HK-2 (cell line): Measurements from ENCODE around the gene BSN.
A peak's percentile ranks its signal among the peaks of the same experiment; 100 is the strongest.

Experiments
- DNase-seq: peaks from one replicate; pipeline ENCODE4 v3.0.0-alpha.2; 2018; ENCODE audit not compliant: unreplicated experiment

BSN gene

DNA sequence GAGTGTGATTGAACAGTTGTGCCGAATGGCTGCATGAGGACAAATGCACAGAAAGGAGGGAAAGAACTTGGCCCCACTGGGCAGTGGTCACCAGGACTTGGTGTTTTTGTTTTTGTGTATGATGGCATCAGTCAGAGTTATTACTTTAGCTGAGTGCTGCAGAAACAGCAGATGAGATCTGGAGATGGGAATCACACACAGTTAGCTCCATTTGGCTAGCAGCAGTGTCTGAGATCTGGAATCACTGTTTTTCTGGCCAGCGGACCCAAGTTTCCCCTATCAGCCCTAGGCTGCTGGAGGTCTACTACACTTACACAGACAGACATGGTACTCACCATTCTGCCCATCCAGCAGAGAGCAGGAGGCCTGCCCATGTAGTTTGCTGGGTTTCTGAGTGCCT lies 74.0 kb downstream of the BSN start:
- no peak for DNase-seq

DNA sequence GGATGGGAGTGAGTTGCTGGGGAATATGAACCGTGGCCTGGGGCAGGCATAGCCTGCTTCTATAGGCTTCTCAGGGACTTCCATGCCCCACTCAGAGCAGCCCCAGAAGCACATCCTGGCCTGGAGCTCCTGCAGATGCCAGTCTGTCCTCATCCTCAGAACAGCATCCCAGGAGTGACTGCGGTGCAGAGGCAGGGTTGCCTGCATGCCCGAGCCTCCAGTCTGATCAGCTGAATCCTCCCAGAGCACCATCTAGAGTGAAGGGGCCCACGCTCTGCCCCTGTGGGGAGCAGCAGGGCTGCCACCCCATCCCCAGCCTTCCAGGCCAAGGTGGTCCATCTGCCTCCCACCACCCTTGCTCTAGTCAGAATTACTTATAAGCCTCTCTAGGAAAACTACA lies 75.2 kb downstream of the BSN start:
- no peak for DNase-seq

DNA sequence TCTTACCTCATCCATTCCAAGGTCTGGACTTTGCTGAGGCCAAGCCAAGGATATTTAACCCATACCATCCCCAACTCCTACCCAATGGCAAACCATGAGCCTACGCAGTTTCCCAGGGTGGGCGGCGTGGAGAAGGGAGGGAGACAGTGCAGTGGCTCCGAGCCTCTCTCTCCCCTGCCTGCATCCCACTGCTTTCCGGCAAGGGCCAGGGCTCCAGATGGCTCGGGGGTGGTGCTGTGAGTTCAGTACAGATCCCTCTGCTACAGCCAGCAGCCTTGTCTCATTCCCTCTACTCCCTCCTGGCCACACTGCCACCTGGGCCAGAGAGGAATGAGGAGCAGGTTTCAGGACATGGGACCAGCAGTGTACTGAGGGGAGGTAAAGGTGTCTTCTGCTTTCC lies 75.6 kb downstream of the BSN start:
- DNase-seq, result no peak

DNA sequence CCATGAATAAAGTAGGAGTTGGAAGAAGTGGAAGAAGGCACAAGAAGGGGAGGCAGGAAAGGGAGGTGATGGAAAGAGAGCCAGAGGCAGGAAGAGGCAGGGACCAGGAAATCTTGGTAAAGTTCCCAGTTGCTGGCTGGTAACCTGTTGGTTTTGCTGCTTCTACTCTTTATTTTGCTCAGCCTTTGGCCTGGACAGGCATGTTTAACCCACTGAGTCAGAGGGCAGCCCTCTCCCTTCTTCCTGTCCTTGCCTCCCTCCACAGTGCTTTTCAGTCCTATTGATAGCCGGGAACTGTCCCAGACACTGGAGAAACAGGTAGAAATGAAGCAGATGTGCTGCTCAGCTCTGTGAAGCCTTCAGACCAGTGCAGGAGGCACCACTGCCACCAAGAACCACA lies 76.5 kb downstream of the BSN start:
- DNase-seq, result no peak

DNA sequence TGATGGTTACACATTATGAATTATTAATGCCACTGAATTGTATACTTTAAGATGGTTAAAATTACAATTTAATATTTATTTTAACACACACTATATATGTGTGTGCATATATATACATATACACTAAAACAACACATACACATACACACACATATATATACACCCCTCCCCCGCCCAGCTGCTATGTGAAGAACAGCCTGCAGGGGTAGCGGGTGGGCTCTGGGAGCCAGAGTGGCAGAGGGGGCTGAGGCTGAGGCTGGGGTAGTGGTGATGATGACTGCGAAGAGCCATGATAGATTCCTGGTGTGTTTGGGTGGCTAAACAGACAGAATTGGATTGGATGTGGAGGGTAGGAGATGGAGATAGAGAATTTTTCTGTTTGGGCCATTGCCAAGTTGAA lies 80.5 kb downstream of the BSN start:
- no peak for DNase-seq

DNA sequence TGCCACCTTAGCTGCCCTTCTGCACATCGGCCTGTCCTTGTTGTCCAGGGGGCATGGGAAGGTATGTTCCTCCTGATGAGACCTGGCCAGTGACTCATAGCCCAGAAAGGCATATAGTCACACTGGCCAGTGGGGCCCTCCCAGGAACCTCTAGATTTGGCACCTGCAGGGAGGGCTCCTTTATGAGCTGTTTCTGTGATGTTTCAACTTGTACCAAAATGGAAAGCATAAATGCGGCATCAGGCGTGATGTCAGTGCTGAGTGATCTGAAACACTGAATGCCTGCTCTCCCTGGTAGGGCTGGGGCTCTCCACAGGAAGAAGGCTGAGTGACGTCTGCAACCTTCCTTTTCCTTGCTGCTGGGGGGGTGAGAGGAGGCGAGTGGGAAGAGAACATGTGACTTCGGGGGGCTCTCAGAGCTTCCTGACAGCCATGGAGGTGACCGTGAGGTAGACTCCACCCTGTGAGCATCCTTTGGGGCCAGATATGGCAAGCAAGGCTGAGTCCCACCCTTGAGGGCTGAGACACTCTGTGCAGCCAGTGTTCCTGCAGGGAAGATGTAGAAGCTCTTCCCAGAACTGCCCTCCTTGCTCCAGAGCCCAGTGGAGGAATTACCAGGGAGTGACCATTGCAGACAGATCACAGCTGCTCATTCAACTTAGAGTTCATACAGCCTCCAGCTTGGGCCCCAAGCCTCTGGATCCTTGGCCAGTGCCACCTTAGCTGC lies 82.8 kb downstream of the BSN start:
- no peak for DNase-seq

DNA sequence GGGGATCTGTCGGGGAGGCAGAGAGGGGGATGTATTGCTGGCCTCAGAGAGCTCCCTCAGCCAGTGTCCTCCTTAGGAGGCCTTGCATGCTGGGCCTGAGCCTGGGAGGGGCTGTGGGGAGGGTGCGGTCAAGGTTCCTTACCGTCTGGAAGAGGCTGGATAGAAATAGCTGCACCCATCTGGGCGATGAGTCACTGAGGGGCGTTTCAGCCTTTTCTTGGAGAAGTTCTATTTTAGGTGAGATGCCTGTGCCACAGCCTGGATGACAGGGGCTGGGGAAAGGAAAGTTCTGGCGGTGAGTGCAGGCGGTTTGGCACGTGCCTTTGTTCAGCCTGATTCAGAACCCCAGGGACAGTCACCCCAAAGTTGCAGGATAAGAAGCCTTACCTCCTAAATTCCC lies 84.2 kb downstream of the BSN start:
- DNase-seq, result peak; percentile 54

DNA sequence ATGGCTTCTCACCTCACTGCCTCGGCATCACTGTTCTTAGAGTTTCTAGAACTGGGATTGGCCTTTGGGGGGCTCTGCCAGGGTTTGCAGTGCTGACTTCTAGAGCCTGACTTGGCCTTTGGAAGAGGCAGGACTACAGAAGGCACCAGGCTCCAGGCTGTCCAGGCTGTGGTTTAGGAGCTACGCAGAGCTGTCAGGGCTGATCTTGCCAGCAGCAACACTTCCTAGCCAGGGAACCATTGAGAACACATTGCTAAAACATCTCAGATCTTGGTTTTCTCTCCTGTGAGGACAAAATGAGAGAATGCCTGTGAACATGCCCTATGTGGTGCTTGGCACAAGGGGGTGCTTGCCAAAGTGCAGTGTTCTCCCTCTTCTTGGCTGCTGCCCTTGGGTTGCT lies 85.3 kb downstream of the BSN start:
- DNase-seq, result no peak

DNA sequence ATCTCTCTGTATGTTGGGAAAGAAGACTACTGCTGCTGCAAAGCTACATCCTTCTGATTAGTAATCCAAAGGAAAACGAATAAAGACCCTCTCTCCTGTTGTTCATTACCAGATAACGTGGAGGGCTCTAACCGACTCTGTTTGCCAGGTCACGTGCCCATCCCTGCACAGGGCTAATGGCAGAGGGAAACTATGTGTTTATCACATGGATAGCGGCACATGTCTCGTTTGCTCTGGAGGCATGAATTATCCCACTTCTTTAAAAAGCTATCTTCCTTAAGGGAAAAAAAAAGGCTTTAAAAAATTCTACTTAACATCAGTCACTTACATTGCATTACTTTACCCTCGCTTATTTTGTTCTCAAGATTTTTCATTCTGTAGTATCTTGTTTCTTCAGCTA lies 87.0 kb downstream of the BSN start:
- no peak for DNase-seq

DNA sequence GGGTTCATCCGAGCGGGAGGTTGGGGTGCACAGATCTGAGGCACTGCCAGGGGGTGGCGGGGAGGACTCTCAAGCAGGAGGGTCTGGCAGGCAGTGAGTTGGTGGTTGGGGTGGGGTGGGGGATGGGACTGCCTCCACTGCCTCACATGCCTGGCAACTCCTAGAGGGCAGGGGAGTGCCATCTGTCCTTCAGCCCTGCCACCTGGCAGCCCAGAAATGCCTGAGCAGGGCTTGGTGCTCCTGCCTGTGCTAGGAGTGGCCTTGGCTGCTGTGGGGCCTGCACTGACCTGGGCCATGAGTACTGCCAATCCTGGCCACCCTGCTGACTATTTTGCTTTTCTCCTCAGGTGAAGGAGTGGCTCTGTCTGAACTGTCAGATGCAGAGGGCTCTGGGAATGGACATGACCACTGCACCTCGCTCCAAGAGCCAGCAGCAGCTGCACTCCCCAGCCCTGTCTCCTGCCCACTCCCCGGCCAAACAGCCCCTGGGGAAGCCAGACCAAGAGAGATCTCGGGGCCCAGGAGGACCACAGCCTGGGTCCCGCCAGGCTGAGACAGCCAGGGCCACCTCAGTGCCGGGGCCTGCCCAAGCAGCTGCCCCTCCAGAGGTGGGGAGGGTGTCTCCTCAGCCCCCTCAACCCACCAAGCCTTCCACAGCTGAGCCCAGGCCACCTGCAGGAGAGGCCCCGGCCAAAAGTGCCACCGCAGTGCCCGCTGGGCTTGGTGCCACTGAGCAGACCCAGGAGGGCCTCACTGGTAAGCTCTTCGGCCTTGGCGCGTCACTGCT lies 87.8 kb downstream of the BSN start:
- no peak for DNase-seq

DNA sequence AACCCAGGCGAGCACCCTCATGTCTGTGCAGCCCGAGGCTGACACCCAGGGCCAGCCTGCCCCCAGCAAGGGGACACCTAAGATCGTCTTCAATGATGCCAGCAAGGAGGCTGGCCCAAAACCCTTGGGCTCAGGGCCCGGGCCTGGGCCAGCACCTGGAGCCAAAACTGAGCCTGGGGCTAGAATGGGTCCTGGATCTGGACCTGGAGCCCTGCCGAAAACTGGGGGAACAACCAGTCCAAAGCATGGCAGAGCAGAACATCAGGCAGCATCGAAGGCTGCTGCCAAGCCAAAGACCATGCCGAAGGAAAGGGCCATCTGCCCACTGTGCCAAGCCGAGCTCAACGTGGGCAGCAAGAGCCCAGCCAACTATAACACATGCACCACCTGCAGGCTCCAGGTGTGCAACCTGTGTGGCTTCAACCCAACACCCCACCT lies 88.5 kb downstream of the BSN start:
- DNase-seq, result no peak

DNA sequence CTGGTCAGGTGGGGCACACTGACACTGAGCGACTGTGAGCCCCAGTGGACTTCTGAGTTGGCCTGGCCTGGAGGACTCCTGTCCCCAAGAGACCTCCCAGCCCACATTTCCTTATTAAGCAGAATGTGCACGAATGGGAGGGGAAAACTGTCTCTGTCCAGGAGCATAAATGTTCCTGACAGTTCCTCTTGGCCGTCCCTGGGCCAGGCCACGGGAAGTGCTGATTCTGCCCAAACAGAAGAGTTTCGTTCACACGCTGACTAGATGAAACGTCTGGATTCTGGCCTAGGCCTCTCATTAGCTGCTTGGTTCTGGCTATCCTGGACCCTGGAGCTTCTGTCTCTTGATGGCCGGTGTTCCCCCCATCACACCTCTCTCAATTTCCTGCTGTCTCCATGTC lies 90.4 kb downstream of the BSN start:
- DNase-seq, result no peak

DNA sequence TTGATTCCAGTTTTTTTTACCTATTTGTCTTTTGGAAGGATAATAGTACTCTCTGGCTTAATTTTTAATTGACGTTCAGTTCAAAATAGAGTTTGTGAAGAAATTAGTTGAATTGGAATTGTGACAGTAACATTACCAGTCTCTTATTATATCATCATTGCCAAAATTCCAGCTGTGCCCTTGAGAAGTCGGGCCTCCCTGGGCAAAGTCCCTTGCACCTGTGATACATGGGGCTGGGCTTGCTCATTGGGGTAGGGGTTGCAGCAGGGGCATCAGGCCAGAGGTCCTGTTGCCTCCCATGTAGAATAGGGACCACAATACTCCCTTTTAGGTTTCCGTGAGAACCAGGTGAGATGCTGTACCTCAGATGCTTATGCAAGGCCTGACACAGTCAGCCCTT lies 92.0 kb downstream of the BSN start:
- no peak for DNase-seq

DNA sequence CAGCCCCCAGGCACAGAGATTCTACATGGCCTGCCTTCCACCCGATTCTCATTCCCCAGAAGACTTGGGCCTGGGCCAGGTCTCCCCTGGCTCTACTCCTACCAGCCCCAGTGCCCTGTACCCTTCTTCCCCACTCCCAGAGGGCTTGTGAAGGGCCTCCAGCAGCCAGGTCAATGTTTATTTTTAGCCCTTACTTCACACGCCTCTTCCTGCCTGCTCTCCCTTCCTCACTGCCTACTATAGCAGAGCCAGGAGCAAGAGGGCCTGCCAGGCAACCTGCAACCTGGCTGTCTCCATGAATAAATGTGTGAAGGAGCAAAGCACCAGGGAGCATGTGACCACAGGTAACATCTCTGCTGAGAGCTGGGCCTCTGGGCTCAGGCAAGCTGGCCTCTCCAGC lies 93.5 kb downstream of the BSN start:
- DNase-seq, result no peak

DNA sequence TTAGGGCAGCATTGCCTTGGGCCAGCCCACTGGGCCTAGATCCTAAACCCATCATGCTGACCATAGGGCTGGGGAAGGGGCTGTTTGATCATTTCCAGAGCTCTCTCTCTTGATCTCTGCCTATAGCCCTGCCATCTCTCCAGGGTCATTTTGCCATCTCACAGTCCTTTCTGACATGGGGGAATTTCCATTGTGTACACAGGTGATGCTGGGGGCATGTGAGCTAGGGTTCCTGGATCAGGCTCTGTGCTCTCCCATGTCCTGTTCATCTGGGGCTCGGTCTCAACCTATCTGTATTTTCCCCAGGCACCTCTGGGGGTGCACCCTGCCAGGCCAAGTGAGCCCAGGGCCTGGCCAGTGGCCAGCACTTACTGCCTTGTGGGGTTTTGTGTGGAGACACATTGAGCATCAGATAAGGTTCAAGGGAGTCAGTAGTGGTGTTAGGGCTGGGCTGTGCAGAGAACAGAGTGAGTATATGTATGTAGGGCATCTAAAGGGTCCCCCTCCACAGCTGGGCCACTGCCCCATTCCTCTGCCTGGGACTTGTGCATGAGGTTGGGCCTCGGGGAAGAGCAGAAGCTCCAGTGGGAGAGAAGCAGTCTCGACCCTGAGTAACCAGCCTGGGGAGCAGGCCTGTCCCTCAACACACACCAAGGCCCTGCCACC lies 94.2 kb downstream of the BSN start:
- no peak for DNase-seq

DNA sequence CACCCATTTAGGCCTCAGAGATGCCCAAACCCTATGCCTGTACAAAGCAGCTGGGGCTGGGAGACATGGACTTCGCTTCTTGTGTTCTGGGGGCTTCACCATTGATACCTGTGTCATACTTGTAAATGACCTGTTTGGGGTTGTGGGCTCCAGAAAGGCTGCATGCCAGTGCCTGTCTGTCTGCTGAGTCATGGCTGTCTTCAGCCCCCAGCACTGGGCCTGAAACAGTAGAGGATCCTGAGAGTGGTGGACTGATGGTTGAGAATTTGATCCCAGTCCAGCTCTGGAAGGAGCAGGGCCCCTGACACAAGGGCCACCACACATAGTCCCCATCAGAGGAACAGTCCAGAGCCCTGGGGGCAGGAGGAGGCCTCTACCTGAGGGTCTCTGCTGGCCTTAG lies 95.3 kb downstream of the BSN start:
- DNase-seq, result no peak

DNA sequence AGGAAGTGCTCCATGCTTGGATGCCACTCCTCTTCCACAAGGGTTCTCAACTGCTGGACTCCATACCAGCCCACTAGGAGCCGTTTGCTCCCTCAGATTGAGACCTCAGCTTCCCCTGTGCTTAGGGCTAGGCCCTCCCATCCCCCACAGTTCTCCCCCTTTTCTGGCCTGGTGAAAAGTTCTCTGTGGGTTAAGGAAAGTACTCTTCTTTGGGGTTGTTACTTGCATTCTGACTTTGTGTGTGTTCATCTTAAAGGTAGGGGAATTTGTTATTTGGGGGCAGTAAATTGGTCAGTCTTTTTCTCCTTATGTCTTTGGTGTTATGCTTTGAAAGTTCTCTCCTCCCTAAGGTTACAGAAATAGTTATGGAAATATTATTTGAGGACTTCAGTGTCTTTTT lies 95.9 kb downstream of the BSN start:
- no peak for DNase-seq

DNA sequence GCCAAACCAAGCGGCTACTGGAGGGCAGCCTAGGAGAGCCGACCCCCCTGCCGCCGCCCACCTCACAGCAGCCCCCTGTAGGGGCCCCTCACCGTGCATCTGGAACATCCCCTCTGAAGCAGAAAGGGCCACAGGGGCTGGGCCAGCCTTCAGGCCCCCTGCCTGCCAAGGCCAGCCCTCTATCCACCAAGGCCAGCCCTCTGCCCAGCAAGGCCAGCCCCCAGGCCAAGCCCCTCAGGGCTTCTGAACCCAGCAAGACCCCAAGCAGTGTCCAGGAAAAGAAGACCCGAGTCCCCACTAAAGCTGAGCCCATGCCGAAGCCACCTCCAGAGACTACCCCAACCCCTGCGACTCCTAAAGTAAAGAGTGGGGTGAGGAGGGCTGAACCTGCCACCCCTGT lies 96.4 kb downstream of the BSN start:
- DNase-seq, result no peak

DNA sequence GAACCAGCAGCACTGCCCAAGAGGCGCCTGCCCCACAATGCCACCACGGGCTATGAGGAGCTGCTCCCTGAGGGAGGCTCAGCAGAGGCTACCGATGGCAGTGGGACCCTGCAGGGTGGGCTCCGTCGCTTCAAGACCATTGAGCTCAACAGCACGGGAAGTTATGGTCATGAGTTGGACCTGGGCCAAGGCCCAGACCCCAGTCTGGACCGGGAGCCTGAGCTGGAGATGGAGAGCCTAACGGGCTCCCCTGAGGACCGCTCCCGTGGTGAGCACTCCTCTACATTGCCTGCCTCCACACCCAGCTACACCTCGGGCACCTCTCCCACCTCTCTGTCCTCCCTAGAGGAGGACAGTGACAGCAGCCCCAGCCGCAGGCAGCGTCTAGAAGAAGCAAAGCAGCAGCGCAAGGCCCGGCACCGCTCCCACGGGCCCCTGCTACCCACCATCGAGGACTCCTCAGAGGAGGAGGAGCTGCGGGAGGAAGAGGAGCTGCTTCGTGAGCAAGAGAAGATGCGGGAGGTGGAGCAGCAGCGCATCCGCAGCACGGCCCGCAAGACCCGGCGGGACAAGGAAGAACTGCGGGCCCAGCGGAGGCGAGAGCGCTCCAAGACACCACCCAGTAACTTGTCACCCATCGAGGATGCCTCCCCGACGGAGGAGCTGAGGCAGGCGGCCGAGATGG lies 98.1 kb downstream of the BSN start:
- DNase-seq, result no peak

DNA sequence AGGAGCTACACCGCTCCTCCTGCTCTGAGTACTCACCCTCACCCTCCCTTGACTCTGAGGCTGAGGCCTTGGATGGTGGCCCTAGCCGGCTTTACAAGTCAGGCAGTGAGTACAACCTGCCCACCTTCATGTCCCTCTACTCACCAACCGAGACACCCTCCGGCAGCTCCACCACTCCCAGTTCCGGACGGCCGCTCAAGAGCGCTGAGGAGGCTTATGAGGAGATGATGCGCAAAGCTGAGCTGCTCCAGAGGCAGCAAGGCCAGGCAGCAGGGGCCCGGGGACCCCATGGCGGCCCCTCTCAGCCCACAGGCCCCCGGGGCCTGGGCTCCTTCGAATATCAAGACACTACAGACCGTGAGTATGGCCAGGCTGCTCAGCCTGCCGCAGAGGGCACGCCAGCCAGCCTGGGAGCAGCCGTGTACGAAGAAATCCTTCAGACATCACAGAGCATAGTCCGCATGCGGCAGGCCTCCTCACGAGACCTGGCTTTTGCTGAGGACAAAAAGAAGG lies 98.7 kb downstream of the BSN start:
- no peak for DNase-seq

DNA sequence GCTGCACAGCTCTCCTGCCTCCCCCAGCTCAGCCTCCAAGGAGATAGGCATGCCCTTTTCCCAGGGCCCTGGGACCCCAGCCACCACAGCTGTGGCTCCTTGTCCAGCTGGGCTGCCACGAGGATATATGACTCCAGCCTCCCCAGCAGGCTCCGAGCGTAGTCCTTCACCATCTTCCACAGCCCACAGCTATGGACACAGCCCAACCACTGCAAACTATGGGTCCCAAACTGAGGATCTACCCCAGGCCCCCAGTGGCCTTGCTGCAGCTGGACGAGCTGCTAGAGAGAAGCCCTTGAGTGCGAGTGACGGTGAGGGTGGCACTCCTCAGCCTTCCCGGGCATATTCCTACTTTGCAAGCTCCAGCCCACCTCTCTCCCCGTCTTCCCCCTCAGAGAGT lies 99.3 kb downstream of the BSN start:
- no peak for DNase-seq

DNA sequence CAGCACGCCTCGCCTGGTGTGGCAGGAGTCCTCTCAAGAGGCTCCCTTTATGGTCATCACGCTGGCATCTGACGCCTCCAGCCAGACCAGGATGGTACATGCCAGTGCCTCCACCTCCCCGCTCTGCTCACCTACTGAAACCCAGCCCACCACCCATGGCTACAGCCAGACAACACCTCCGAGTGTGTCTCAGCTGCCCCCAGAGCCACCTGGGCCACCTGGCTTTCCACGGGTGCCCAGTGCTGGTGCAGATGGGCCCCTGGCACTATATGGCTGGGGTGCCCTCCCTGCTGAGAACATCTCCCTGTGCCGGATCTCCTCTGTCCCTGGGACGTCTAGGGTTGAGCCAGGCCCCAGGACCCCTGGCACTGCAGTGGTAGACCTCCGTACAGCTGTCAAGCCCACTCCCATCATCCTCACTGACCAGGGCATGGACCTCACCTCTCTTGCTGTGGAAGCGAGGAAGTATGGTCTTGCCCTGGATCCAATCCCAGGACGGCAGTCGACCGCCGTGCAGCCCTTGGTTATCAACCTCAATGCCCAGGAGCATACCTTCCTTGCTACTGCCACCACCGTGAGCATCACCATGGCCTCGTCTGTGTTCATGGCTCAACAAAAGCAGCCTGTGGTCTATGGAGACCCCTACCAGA lies 100.0 kb downstream of the BSN start:
- no peak for DNase-seq
